ENCODE measurements around the gene KRTAP12-4.

KRTAP12-4 gene

DNA sequence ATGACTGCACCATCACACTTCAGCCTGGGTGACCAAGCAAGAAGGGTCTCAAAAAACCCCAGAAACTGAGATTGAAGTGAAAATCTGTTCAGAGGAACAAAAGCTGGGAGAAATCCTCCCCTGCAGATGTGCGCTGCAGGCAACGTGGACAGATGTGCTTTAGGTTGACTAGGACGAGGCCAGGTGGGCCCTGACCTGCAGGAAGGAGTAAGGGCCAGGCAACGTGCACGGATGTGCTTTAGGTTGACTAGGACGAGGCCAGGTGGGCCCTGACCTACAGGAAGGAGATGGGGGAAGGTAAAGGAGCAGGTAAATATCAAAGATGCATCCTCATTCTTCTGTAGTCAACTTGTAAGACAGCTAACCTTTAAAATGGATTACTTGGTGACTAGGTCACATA, 30.0 kb upstream of the KRTAP12-4 start:
- Histone ChIP-seq H3K27ac (ENCODE audit: low read length) (no peak overlapping the region), H2AFZ (ENCODE audit: low read depth, low read length) (no peak overlapping the region), H3K79me2 (ENCODE audit: low read length) (no peaks in the 10 kb centered on the region), H3K9ac (ENCODE audit: low read length) (no peak overlapping the region), H3K4me1 (ENCODE audit: low read length) (no peaks in the 10 kb centered on the region), H3K4me2 (ENCODE audit: low read length) (no peak overlapping the region), H3K4me3 (ENCODE audit: low read length) (no peak overlapping the region), H3K36me3 (replicated peaks; ENCODE audit: low read depth, low read length) (no peaks in the 10 kb centered on the region), H4K20me1 (ENCODE audit: insufficient read depth, low read length) (no peaks in the 10 kb centered on the region), H3K27me3 (ENCODE audit: low read depth, low read length) (no peaks in the 10 kb centered on the region), H3K9me3 (ENCODE audit: insufficient read depth, low read length) (no peaks in the 10 kb centered on the region)
- no peak for TF ChIP-seq EZH2phosphoT487 (IDR thresholded peaks at IDR 0.05; ENCODE audit: low read depth)
- TF ChIP-seq CTCF (IDR thresholded peaks at IDR 0.05; ENCODE audit: low read depth, low read length), result no peak

GRCh38 chr21:44684077-44684476, 29.6 kb upstream of the KRTAP12-4 start:
- Histone ChIP-seq H3K36me3 (replicated peaks; ENCODE audit: low read depth, low read length) (no peaks in the 10 kb centered on the region), H3K9me3 (ENCODE audit: insufficient read depth, low read length) (no peaks in the 10 kb centered on the region), H3K4me3 (ENCODE audit: low read length) (no peak overlapping the region), H3K4me1 (ENCODE audit: low read length) (no peaks in the 10 kb centered on the region), H2AFZ (ENCODE audit: low read depth, low read length) (no peak overlapping the region), H3K27me3 (ENCODE audit: low read depth, low read length) (no peaks in the 10 kb centered on the region), H3K27ac (ENCODE audit: low read length) (no peak overlapping the region), H3K4me2 (ENCODE audit: low read length) (no peak overlapping the region), H4K20me1 (ENCODE audit: insufficient read depth, low read length) (no peaks in the 10 kb centered on the region), H3K79me2 (ENCODE audit: low read length) (no peaks in the 10 kb centered on the region), H3K9ac (ENCODE audit: low read length) (no peak overlapping the region)
- TF ChIP-seq EZH2phosphoT487 (IDR thresholded peaks at IDR 0.05; ENCODE audit: low read depth) (no peak), CTCF (IDR thresholded peaks at IDR 0.05; ENCODE audit: low read depth, low read length) (no peak)

DNA sequence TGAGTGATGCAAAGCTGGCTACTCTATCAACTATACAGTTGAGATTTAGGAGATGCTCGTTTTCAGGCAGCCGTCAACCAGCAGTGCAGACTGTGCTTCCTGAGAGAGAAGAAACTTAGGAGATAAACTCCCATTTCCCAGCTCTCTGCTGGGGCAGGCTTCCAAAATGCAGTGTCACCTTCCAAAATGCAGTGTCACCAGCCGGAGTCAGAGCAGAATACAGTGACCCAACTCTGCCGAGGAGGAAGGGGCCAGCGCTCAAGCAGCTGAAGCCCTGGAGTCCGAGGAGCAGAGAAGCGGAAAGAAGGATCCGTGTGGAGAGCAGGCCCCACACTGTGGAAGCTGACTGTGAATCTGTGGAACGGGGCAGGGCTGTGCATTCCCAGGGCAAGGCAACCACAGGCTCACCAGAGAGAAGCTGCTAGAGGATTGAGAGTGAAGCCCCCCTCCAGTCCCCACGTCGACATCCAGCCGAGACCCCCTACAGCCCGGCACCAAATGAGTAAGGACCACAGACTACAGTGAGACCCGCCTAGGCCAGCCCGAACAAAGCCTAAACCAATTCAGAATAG, 28.2 kb upstream of the KRTAP12-4 start:
- H4K20me1 ChIP-seq (ENCODE audit: insufficient read depth, low read length), result no peaks in the 10 kb centered on the region
- H3K9ac ChIP-seq (ENCODE audit: low read length), result no peak overlapping the region
- H3K4me3 ChIP-seq (ENCODE audit: low read length), result no peak overlapping the region
- no peaks in the 10 kb centered on the region for H3K27me3 ChIP-seq (ENCODE audit: low read depth, low read length)
- H3K9me3 ChIP-seq (ENCODE audit: insufficient read depth, low read length), result no peaks in the 10 kb centered on the region
- no peaks in the 10 kb centered on the region for H3K36me3 ChIP-seq (replicated peaks; ENCODE audit: low read depth, low read length)
- no peak for TF ChIP-seq EZH2phosphoT487 (IDR thresholded peaks at IDR 0.05; ENCODE audit: low read depth)
- no peak for TF ChIP-seq CTCF (IDR thresholded peaks at IDR 0.05; ENCODE audit: low read depth, low read length)
- no peak overlapping the region for H3K27ac ChIP-seq (ENCODE audit: low read length)
- H3K4me1 ChIP-seq (ENCODE audit: low read length), result no peaks in the 10 kb centered on the region
- no peak overlapping the region for H2AFZ ChIP-seq (ENCODE audit: low read depth, low read length)
- no peaks in the 10 kb centered on the region for H3K79me2 ChIP-seq (ENCODE audit: low read length)
- no peak overlapping the region for H3K4me2 ChIP-seq (ENCODE audit: low read length)

GRCh38 chr21:44681861-44682579, 27.6 kb upstream of the KRTAP12-4 start, which contains the start of gene KRTAP12-1:
Gene KRTAP12-1, minus strand, starts transcription at chr21:44682163. Its CDS starts 40 bp downstream, at chr21:44682123.
- Histone ChIP-seq H3K4me2 (ENCODE audit: low read length) (no peak within 1 kb of the TSS), H3K27me3 (ENCODE audit: low read depth, low read length) (no peaks in the 10 kb centered on the region), H3K27ac (ENCODE audit: low read length) (no peak within 1 kb of the TSS), H3K36me3 (replicated peaks; ENCODE audit: low read depth, low read length) (no peaks in the 10 kb centered on the region), H2AFZ (ENCODE audit: low read depth, low read length) (no peak within 1 kb of the TSS), H3K4me3 (ENCODE audit: low read length) (no peak within 1 kb of the TSS), H4K20me1 (ENCODE audit: insufficient read depth, low read length) (no peaks in the 10 kb centered on the region), H3K79me2 (ENCODE audit: low read length) (no peaks in the 10 kb centered on the region), H3K4me1 (ENCODE audit: low read length) (no peaks in the 10 kb centered on the region), H3K9me3 (ENCODE audit: insufficient read depth, low read length) (no peaks in the 10 kb centered on the region), H3K9ac (ENCODE audit: low read length) (no peak within 1 kb of the TSS)
- no peak for TF ChIP-seq EZH2phosphoT487 (IDR thresholded peaks at IDR 0.05; ENCODE audit: low read depth)
- TF ChIP-seq CTCF (IDR thresholded peaks at IDR 0.05; ENCODE audit: low read depth, low read length), result no peak

Data from OCI-LY3 (cell line).